HUES48 (cell line): Measurements from ENCODE around the gene TMEM250.
"Not testable (repeated sequence)": the region's sequence is repeated elsewhere in the genome, so short reads cannot be mapped to it uniquely, and the experiment has no call there.

Experiments used
- H3K27ac ChIP-seq: one replicate; pipeline ENCODE4 v1.7.0; 2013; ENCODE audit warnings: low read depth, low read length, inconsistent platforms
- H3K27me3 ChIP-seq: 2 replicates; pipeline ENCODE4 v1.6.1; 2013; ENCODE audit warnings: mild to moderate bottlenecking, low read length; ENCODE audit not compliant: control insufficient read depth, insufficient read depth
- H3K36me3 ChIP-seq: 2 replicates; pipeline ENCODE4 v1.6.1; 2013; ENCODE audit warnings: low read length; ENCODE audit not compliant: control insufficient read depth, insufficient read depth
- H3K4me1 ChIP-seq: 2 replicates; pipeline ENCODE4 v1.6.1; 2013; ENCODE audit warnings: mild to moderate bottlenecking, low read length; ENCODE audit not compliant: control insufficient read depth, insufficient read depth
- H3K4me3 ChIP-seq: 2 replicates; pipeline ENCODE4 v1.5.1; 2013; ENCODE audit warnings: mild to moderate bottlenecking, low read depth, low read length
- H3K9ac ChIP-seq: 2 replicates; pipeline ENCODE4 v1.6.1; 2013; ENCODE audit warnings: mild to moderate bottlenecking, low read depth, low read length, moderate library complexity
- H3K9me3 ChIP-seq: 2 replicates; pipeline ENCODE4 v1.6.1; 2013; ENCODE audit warnings: low read length; ENCODE audit not compliant: control insufficient read depth, insufficient read depth

Gene TMEM250

GRCh38 chr9:136153381-136154065 is 34.8 kb upstream of the TMEM250 start:
- Histone ChIP-seq H3K9ac (no peak overlapping the region), H3K36me3 (no peaks in the 10 kb centered on the region), H3K9me3 (no peaks in the 10 kb centered on the region), H3K27me3 (peaks cover 9% of the 10 kb centered on the region; the same call in 1 of the 2 replicates), H3K4me3 (no peak overlapping the region), H3K4me1 (peaks cover 17% of the 10 kb centered on the region), H3K27ac (no peak overlapping the region)

GRCh38 chr9:136152931-136153330 is 34.3 kb upstream of the TMEM250 start:
- no peaks in the 10 kb centered on the region for H3K9me3 ChIP-seq
- H3K27me3 ChIP-seq = peaks cover 9% of the 10 kb centered on the region; the same call in 1 of the 2 replicates
- no peak overlapping the region for H3K4me3 ChIP-seq
- H3K9ac ChIP-seq = no peak overlapping the region
- peaks cover 23% of the 10 kb centered on the region for H3K4me1 ChIP-seq
- no peak overlapping the region for H3K27ac ChIP-seq
- no peaks in the 10 kb centered on the region for H3K36me3 ChIP-seq

GRCh38 chr9:136152543-136152866 is 33.8 kb upstream of the TMEM250 start:
- H3K27ac ChIP-seq = no peak overlapping the region
- no peak overlapping the region for H3K4me3 ChIP-seq
- H3K27me3 ChIP-seq = peaks cover 9% of the 10 kb centered on the region; the same call in 1 of the 2 replicates
- H3K9ac ChIP-seq = no peak overlapping the region
- H3K9me3 ChIP-seq = no peaks in the 10 kb centered on the region
- H3K4me1 ChIP-seq = peaks cover 23% of the 10 kb centered on the region
- no peaks in the 10 kb centered on the region for H3K36me3 ChIP-seq

GRCh38 chr9:136151848-136152542 is 33.3 kb upstream of the TMEM250 start:
- H3K9me3 ChIP-seq = no peaks in the 10 kb centered on the region
- H3K27me3 ChIP-seq = peaks cover 9% of the 10 kb centered on the region; the same call in 1 of the 2 replicates
- H3K9ac ChIP-seq = no peak overlapping the region
- H3K4me1 ChIP-seq = peaks cover 23% of the 10 kb centered on the region
- H3K27ac ChIP-seq = no peak overlapping the region
- H3K4me3 ChIP-seq = no peak overlapping the region
- no peaks in the 10 kb centered on the region for H3K36me3 ChIP-seq

GRCh38 chr9:136151214-136151804 is 32.6 kb upstream of the TMEM250 start:
- Histone ChIP-seq H3K9me3 (no peaks in the 10 kb centered on the region), H3K36me3 (no peaks in the 10 kb centered on the region), H3K4me1 (peaks cover 23% of the 10 kb centered on the region), H3K4me3 (peak overlapping the region; percentile 29; the same call in 1 of the 2 replicates), H3K27ac (peak overlapping the region; percentile 7), H3K27me3 (peaks cover 9% of the 10 kb centered on the region), H3K9ac (no peak overlapping the region)

GRCh38 chr9:136150664-136151213 is 32.1 kb upstream of the TMEM250 start:
- H3K27me3 ChIP-seq, H3K4me3 ChIP-seq, H3K9ac ChIP-seq, H3K9me3 ChIP-seq, H3K36me3 ChIP-seq: not testable (repeated sequence)
- Histone ChIP-seq H3K27ac (peak overlapping the region; percentile 7), H3K4me1 (peaks cover 23% of the 10 kb centered on the region)

- H3K9me3 ChIP-seq = no peaks in the 10 kb centered on the region
- H3K27ac ChIP-seq = no peak overlapping the region
- H3K4me3 ChIP-seq = no peak overlapping the region
- H3K36me3 ChIP-seq = no peaks in the 10 kb centered on the region
- no peak overlapping the region for H3K9ac ChIP-seq
- H3K4me1 ChIP-seq = peaks cover 23% of the 10 kb centered on the region
- peaks cover 9% of the 10 kb centered on the region for H3K27me3 ChIP-seq
Observed at GRCh38 chr9:136149853-136150252, 31.2 kb upstream of the TMEM250 start.

GRCh38 chr9:136149337-136149736 is 30.7 kb upstream of the TMEM250 start:
- H3K27me3 ChIP-seq = peaks cover 9% of the 10 kb centered on the region
- no peak overlapping the region for H3K27ac ChIP-seq

GRCh38 chr9:136148766-136149165 is 30.1 kb upstream of the TMEM250 start:
- H3K4me3 ChIP-seq = no peak overlapping the region
- peaks cover 9% of the 10 kb centered on the region for H3K27me3 ChIP-seq
- H3K4me1 ChIP-seq = peaks cover 23% of the 10 kb centered on the region
- no peaks in the 10 kb centered on the region for H3K36me3 ChIP-seq
- no peak overlapping the region for H3K27ac ChIP-seq
- H3K9me3 ChIP-seq = no peaks in the 10 kb centered on the region
- H3K9ac ChIP-seq = no peak overlapping the region

More at GRCh38 chr9:136149337-136149736, 30.7 kb upstream of the TMEM250 start:
- Histone ChIP-seq H3K36me3 (no peaks in the 10 kb centered on the region), H3K9ac (no peak overlapping the region), H3K9me3 (no peaks in the 10 kb centered on the region), H3K4me3 (no peak overlapping the region), H3K4me1 (peaks cover 23% of the 10 kb centered on the region)

GRCh38 chr9:136147890-136148714 is 29.4 kb upstream of the TMEM250 start:
- no peak overlapping the region for H3K27ac ChIP-seq

More at GRCh38 chr9:136147890-136148714, 29.4 kb upstream of the TMEM250 start:
- Histone ChIP-seq H3K4me3 (no peak overlapping the region), H3K9ac (no peak overlapping the region), H3K36me3 (no peaks in the 10 kb centered on the region), H3K4me1 (peaks cover 25% of the 10 kb centered on the region), H3K9me3 (no peaks in the 10 kb centered on the region), H3K27me3 (peaks cover 9% of the 10 kb centered on the region)
